GM18498 (cell line): ENCODE results near the gene EZH2.

Experiments
- ATAC-seq: cut with Tn5 transposase; IDR thresholded peaks from one replicate; pipeline ENCODE4 v1.9.1; 2021; ENCODE audit warnings: mild to moderate bottlenecking, moderate library complexity; ENCODE audit not compliant: unreplicated experiment

The EZH2 gene

DNA sequence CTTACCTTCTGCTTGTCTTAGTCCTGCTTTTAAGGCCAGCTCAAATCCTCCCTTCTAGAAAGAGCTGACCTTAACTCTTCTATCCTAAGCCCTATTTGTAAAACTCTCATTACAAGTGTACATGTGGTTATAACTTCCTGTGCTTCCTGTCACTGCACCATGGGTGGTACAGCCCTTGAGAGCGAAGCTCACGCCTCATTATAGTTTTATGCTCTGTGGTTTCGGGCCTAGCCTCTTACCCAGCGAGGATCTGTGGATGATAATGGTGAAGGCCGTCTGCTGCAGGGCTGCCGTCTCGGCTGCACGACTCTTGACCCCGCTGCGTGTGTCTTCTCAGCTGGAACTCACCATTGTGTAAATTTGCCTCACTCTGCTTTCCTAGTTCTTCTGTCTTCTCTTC, 110.8 kb downstream of the EZH2 start:
- peak; percentile 89 for ATAC-seq

DNA sequence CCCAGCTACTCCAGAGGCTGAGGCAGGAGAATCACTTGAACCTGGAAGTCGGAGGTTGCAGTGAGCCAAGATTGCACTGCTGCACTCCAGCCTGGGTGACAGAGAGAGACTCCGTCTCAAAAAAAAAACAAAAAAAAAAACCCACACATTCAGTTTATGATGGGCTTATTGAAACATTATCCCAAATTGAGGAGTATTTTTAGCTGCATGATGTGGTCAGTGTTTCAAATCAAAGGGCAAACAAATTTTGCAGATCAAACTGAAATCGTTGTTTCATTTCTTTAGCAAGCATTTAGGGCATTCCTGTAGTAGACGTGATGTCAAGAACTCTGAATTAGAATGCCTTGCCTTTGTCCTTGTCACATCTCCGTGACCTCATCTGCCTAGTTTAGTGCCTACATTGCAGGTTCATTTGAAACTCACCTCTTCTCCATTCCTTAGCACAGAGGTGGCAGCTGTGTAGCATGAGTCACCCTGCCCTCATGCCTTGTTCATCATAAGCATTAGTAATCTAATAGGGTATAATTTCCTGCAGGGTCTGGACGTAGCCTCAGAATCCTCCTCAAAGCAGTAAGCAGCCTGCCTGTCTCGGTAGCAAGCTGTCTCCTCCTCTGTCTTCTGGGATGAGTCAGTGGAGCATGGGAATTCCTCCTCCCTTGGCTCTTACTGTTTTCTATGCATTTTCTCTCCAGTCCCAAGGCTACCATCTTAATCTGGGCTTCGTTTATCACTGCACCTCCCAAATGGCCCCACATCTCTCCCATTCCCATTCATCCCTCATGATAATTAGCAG, 111.6 kb downstream of the EZH2 start:
- no peak for ATAC-seq

DNA sequence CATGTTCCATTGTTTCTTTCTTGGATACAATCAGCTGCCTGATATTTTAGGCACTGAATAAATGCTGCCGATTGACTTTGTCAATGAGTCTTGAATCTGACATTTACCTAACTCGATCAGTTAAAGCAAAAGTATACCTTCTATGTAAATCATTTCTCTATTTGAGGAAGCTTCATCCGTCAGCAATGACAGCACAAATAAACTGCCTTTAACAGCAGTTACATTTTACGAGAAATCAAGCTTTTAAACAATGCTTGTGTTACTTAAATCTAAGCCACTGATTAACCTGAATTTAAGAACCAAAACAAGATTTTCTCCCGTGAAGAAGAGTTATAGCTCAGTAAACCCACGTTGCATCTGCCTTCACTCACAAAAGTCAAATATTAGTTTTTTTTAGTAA, 114.1 kb downstream of the EZH2 start:
- no peak for ATAC-seq

DNA sequence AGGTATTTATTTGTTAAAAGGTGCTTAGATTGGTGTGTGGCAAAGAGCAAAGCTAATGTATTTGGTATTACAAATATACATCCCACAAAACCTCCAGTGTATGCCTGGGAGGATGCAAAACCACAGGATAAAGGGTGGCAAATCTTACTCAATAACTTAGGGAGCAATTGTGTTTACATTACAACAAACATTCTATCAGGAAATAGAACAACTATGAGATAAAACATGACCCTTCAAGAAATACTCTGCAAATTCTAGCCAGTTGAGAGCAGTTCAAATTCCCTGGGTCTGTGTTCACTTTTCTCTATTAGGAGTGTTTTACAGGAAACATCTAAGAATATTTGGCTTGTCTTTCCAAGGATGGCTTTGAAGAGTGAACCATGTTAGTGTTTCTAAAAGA, 120.5 kb downstream of the EZH2 start:
- ATAC-seq, result no peak

DNA sequence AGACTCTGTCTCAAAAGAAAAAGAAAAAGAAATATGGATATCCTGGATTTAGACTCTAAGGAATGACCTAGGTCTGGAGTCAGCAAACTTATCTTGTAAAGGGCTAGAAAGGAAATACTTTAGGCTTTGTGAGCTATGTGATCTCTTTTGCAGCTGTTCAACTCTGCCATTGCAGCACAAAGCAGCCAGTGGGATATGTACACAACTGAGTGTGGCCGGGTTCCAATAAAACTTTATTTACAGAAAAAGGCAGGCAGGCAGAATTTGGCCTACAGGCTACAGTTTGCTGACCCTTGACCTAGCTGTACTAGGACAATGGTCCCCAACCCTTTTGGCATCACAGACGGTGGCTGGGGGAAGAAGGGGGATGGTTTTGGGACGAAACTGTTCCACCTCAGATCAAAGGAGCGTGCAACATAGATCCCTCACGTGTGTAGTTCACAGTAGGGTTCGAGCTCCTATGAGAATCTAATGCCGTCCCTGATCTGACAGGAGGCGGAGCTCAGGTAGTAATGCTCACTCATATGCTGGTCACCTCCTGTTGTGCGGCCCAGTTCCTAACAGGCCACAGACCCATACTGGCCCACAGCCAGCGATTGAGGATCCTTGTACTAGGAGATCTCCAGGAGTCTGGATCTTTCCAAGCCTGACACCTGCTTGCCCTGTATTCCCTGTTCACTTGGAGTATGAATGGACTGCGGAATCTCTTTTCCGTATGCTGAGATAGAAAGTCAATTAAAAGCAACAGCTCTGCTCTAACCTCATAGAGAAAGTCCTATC, 122.4 kb downstream of the EZH2 start:
- no peak for ATAC-seq
